ENCODE results near the gene GPR179.

GRCh38 chr17:38343608-38344419, at the start of gene GPR179:
- TF ChIP-seq, protein P1, sequence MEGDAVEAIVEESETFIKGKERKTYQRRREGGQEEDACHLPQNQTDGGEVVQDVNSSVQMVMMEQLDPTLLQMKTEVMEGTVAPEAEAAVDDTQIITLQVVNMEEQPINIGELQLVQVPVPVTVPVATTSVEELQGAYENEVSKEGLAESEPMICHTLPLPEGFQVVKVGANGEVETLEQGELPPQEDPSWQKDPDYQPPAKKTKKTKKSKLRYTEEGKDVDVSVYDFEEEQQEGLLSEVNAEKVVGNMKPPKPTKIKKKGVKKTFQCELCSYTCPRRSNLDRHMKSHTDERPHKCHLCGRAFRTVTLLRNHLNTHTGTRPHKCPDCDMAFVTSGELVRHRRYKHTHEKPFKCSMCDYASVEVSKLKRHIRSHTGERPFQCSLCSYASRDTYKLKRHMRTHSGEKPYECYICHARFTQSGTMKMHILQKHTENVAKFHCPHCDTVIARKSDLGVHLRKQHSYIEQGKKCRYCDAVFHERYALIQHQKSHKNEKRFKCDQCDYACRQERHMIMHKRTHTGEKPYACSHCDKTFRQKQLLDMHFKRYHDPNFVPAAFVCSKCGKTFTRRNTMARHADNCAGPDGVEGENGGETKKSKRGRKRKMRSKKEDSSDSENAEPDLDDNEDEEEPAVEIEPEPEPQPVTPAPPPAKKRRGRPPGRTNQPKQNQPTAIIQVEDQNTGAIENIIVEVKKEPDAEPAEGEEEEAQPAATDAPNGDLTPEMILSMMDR (IDR thresholded peaks at IDR 0.05), result no peak
- no peak for TF ChIP-seq POLR2A (IDR thresholded peaks at IDR 0.05)
